ENCODE data around the gene LANCL1. TPM values are rescaled to one million over a fixed set of nuclear protein-coding genes. Genes with fewer than 3 reads are reported as not detected.

LANCL1 gene
- polyA plus RNA-seq, 1 of the 3 experiments (the other 2 are of a cell fraction), result 34.3 TPM

DNA sequence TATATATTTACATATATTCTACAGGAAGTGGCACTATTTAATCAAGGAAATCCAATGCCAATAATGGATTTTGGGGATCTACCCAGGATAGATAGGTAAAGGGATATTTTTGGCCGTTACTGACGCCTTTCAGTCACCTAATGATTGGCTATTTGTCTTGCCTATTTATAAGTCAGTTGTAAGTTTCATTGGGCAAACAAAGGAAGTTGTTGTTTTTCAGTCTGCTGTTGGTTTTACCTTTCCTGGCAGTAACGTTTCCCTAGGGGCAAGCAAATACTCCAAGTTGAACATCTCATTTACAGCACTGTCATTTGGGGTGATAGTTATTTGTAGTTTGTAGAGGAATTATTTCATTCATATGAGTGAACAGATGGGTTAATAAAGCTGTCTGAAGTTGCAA, 17.0 kb upstream of the LANCL1 start:
- POLR2A ChIA-PET, result no interaction called here
- no peak overlapping the region for H3K4me2 ChIP-seq
- no peaks in the 10 kb centered on the region for H3K9me3 ChIP-seq
- DNase-seq, result no peak
- peaks cover 0 to 2% of the 10 kb centered on the region in 2 experiments; a peak in 2 of 4 replicates for H3K4me1 ChIP-seq (ENCODE audit: control insufficient read depth in 1 of 2, insufficient read depth in 2 of 2, low read depth in 1 of 2, low read length in 1 of 2)
- no peaks in the 10 kb centered on the region for H3F3A ChIP-seq (replicated peaks; ENCODE audit: insufficient read depth)
- H3K9ac ChIP-seq, result no peak overlapping the region
- no peak overlapping the region for H2AFZ ChIP-seq (ENCODE audit: low read depth)
- no peaks in the 10 kb centered on the region for H3K27me3 ChIP-seq (ENCODE audit: insufficient read depth)
- no peaks in the 10 kb centered on the region for H3K79me2 ChIP-seq (ENCODE audit: insufficient read depth)
- no peaks in the 10 kb centered on the region for H4K20me1 ChIP-seq (ENCODE audit: insufficient read depth)
- TF ChIP-seq FOSL2 (IDR thresholded peaks at IDR 0.05; ENCODE audit: borderline replicate concordance, low read depth) (no peak), POLR2AphosphoS5 (IDR thresholded peaks at IDR 0.05; ENCODE audit: low read depth, low read length) (no peak), MXI1 (IDR thresholded peaks at IDR 0.05; ENCODE audit: low read depth, low read length) (no peak), TAF1 (IDR thresholded peaks at IDR 0.05; ENCODE audit: borderline replicate concordance, low read depth, low read length) (no peak), SMC3 (IDR thresholded peaks at IDR 0.05; ENCODE audit: low read depth, low read length) (no peak), GABPA (IDR thresholded peaks at IDR 0.05; ENCODE audit: low read depth) (no peak), RXRA (IDR thresholded peaks at IDR 0.05; ENCODE audit: borderline replicate concordance, low read depth) (no peak), MEF2A (IDR thresholded peaks at IDR 0.05; ENCODE audit: borderline replicate concordance, low read depth) (no peak), GATA2 (CRISPR knock-in tag; IDR thresholded peaks at IDR 0.05) (no peak), YY1 (IDR thresholded peaks at IDR 0.05; ENCODE audit: low read depth) (no peak), RCOR1 (IDR thresholded peaks at IDR 0.05; ENCODE audit: low read length) (no peak), USF2 (IDR thresholded peaks at IDR 0.05; ENCODE audit: borderline replicate concordance, low read depth, low read length) (no peak), TCF12 (IDR thresholded peaks at IDR 0.05) (no peak)
- TF ChIP-seq, protein P1, sequence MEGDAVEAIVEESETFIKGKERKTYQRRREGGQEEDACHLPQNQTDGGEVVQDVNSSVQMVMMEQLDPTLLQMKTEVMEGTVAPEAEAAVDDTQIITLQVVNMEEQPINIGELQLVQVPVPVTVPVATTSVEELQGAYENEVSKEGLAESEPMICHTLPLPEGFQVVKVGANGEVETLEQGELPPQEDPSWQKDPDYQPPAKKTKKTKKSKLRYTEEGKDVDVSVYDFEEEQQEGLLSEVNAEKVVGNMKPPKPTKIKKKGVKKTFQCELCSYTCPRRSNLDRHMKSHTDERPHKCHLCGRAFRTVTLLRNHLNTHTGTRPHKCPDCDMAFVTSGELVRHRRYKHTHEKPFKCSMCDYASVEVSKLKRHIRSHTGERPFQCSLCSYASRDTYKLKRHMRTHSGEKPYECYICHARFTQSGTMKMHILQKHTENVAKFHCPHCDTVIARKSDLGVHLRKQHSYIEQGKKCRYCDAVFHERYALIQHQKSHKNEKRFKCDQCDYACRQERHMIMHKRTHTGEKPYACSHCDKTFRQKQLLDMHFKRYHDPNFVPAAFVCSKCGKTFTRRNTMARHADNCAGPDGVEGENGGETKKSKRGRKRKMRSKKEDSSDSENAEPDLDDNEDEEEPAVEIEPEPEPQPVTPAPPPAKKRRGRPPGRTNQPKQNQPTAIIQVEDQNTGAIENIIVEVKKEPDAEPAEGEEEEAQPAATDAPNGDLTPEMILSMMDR (IDR thresholded peaks at IDR 0.05), result no peak
- TF ChIP-seq, protein P2, sequence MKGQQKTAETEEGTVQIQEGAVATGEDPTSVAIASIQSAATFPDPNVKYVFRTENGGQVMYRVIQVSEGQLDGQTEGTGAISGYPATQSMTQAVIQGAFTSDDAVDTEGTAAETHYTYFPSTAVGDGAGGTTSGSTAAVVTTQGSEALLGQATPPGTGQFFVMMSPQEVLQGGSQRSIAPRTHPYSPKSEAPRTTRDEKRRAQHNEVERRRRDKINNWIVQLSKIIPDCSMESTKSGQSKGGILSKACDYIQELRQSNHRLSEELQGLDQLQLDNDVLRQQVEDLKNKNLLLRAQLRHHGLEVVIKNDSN (IDR thresholded peaks at IDR 0.05; ENCODE audit: borderline replicate concordance, low read depth), result no peak
- no peaks in the 10 kb centered on the region for H3K36me3 ChIP-seq (replicated peaks in 1 of 2; ENCODE audit: control insufficient read depth in 1 of 2, insufficient read depth in 2 of 2, low read length in 1 of 2)
- no peak overlapping the region for H3K4me3 ChIP-seq (ENCODE audit: low read depth in 2 of 2, low read length in 1 of 2)
- CTCF ChIA-PET, result interaction anchor here (3.1 kb wide), 1 partner anchor 9 kb away, joined by 11 read pairs; no protein-coding TSS in a partner anchor
- no peaks in the 10 kb centered on the region for H3K9me2 ChIP-seq
- WGBS (ENCODE audit: low lambda C conversion rate), result 71% methylated on average over 3 of the region's 3 CpGs
- no peak overlapping the region for H3K27ac ChIP-seq (ENCODE audit: low read depth in 2 of 2, low read length in 1 of 2)

Data from SK-N-SH (cell line).